WTC11 (cell line): Measurements from ENCODE around the gene PEAK1. TPM values are rescaled to one million over a fixed set of nuclear protein-coding genes. Genes with fewer than 3 reads are reported as not detected.

ENCODE experiments used
- ATAC-seq: fragments of 200-7000 bp; cut with Tn5 transposase; 2 replicates; pipeline ENCODE4 v1.10.0; 2021; ENCODE audit warnings: mild to moderate bottlenecking, moderate library complexity
- CTCF ChIA-PET: fragments of 300-600 bp; sonication (Branson Sonifier 250); formaldehyde crosslinking; loops from one replicate; lab custom pipeline; 2021; ENCODE audit warnings: antibody characterized with exemption; lab: Charles Lee
- POLR2A ChIA-PET: fragments of 350-600 bp; sonication (Branson Sonifier 250); formaldehyde crosslinking; loops from one replicate; lab custom pipeline; 2021; ENCODE audit warnings: antibody characterized with exemption; lab: Charles Lee
- DNase-seq: peaks from one replicate; pipeline ENCODE4 v3.0.0; 2021; ENCODE audit warnings: low spot score
- H3K27ac Mint-ChIP-seq: 2 replicates; pipeline ENCODE4 v1.8.0; 2021; ENCODE audit warnings: mixed read lengths
- H3K27me3 Mint-ChIP-seq: 2 replicates; pipeline ENCODE4 v1.8.0; 2021; ENCODE audit warnings: low read depth, mild to moderate bottlenecking, moderate library complexity, mixed read lengths
- H3K36me3 Mint-ChIP-seq: 2 replicates; pipeline ENCODE4 v1.8.0; 2021; ENCODE audit warnings: mixed read lengths
- H3K4me1 Mint-ChIP-seq: 2 replicates; pipeline ENCODE4 v1.8.0; 2022; ENCODE audit warnings: mixed read lengths
- H3K4me3 Mint-ChIP-seq: 2 replicates; pipeline ENCODE4 v1.8.0; 2021; ENCODE audit warnings: mild to moderate bottlenecking, moderate library complexity, mixed read lengths
- H3K9me3 Mint-ChIP-seq: 2 replicates; pipeline ENCODE4 v1.8.0; 2021; ENCODE audit warnings: mixed read lengths
- ATF1 ChIP-seq: sonication (generic); formaldehyde crosslinking; IDR thresholded peaks from 2 replicates; pipeline ENCODE4 v1.8.1; 2023; ENCODE audit warnings: mild to moderate bottlenecking, moderate library complexity, missing genetic modification reagents
- ERG ChIP-seq: fragments of 250-450 bp; sonication (Bioruptor Pico); IDR thresholded peaks from 2 replicates; pipeline ENCODE4 v1.8.0; 2021; ENCODE audit warnings: mild to moderate bottlenecking
- GRHL2 ChIP-seq: fragments of 250-450 bp; sonication (Bioruptor Pico); IDR thresholded peaks from 2 replicates; pipeline ENCODE4 v1.8.0; 2022; ENCODE audit warnings: mild to moderate bottlenecking, moderate library complexity; ENCODE audit not compliant: insufficient replicate concordance, severe bottlenecking
- IRF2 ChIP-seq: sonication (generic); formaldehyde crosslinking; IDR thresholded peaks from 2 replicates; pipeline ENCODE4 v1.8.0; 2022; ENCODE audit warnings: low read depth, missing genetic modification reagents, borderline replicate concordance
- MXD4 ChIP-seq: fragments of 250-450 bp; sonication (Bioruptor Pico); IDR thresholded peaks from 2 replicates; pipeline ENCODE4 v1.8.0; 2021; ENCODE audit warnings: mild to moderate bottlenecking, moderate library complexity, borderline replicate concordance
- NFYB ChIP-seq: sonication (generic); formaldehyde crosslinking; conservative IDR thresholded peaks from 2 replicates; pipeline ENCODE4 v1.8.0; 2022; ENCODE audit warnings: low read depth, missing genetic modification reagents
- RELA ChIP-seq: sonication (generic); formaldehyde crosslinking; IDR thresholded peaks from 2 replicates; pipeline ENCODE4 v1.8.1; 2022; ENCODE audit warnings: missing genetic modification reagents, mild to moderate bottlenecking, borderline replicate concordance
- SOX15 ChIP-seq: fragments of 250-450 bp; sonication (Bioruptor Pico); IDR thresholded peaks from 2 replicates; pipeline ENCODE4 v1.9.0; 2021; ENCODE audit warnings: mild to moderate bottlenecking
- SP1 ChIP-seq: sonication (generic); formaldehyde crosslinking; conservative IDR thresholded peaks from 2 replicates; pipeline ENCODE4 v1.8.1; 2022; ENCODE audit warnings: missing genetic modification reagents
- STAT6 ChIP-seq: sonication (generic); formaldehyde crosslinking; conservative IDR thresholded peaks from 2 replicates; pipeline ENCODE4 v1.8.1; 2023; ENCODE audit warnings: mild to moderate bottlenecking, low read depth, missing genetic modification reagents, moderate library complexity
- TCF7 ChIP-seq: sonication (generic); formaldehyde crosslinking; IDR thresholded peaks from 2 replicates; pipeline ENCODE4 v1.8.0; 2022; ENCODE audit warnings: mild to moderate bottlenecking, low read depth, missing genetic modification reagents, moderate library complexity
- TP53 ChIP-seq: sonication (generic); formaldehyde crosslinking; IDR thresholded peaks from 2 replicates; pipeline ENCODE4 v1.8.1; 2023; ENCODE audit warnings: mild to moderate bottlenecking, missing genetic modification reagents
- USF2 ChIP-seq: sonication (generic); formaldehyde crosslinking; IDR thresholded peaks from 2 replicates; pipeline ENCODE4 v1.8.1; 2023; ENCODE audit warnings: mild to moderate bottlenecking, missing genetic modification reagents, moderate library complexity
- ZNF671 ChIP-seq: fragments of 250-450 bp; sonication (Bioruptor Pico); IDR thresholded peaks from 2 replicates; pipeline ENCODE4 v1.8.0; 2021; ENCODE audit warnings: mild to moderate bottlenecking
- total RNA-seq: library from RNA; stranded (reverse); gene quantifications from 3 replicates; pipeline ENCODE4 v1.2.3, GENCODE V29; 2021
- TF ChIP-seq, protein P1 (sequence below): fragments of 250-450 bp; sonication (Bioruptor Pico); conservative IDR thresholded peaks from 2 replicates; pipeline ENCODE4 v1.9.0; 2021; ENCODE audit warnings: mild to moderate bottlenecking
- TF ChIP-seq, protein P2 (sequence below): sonication (generic); formaldehyde crosslinking; IDR thresholded peaks from 2 replicates; pipeline ENCODE4 v1.8.0; 2022; ENCODE audit warnings: mild to moderate bottlenecking, missing genetic modification reagents
- TF ChIP-seq, protein P3 (sequence below): sonication (generic); formaldehyde crosslinking; IDR thresholded peaks from 2 replicates; pipeline ENCODE4 v1.8.0; 2022; ENCODE audit warnings: mild to moderate bottlenecking, missing genetic modification reagents
- TF ChIP-seq, protein P4 (sequence below): fragments of 250-450 bp; sonication (Bioruptor Pico); IDR thresholded peaks from 2 replicates; pipeline ENCODE4 v1.9.0; 2021; ENCODE audit warnings: moderate library complexity, mild to moderate bottlenecking, inconsistent platforms, borderline replicate concordance

Gene PEAK1
- total RNA-seq, 1 experiment from 2014 or later, result 49.0 TPM

- Mint-ChIP-seq H3K9me3 (no peaks in the 10 kb centered on the region), H3K4me3 (no peak overlapping the region), H3K4me1 (peaks cover 12% of the 10 kb centered on the region), H3K27ac (no peak overlapping the region), H3K27me3 (no peaks in the 10 kb centered on the region), H3K36me3 (no peaks in the 10 kb centered on the region)
- ATAC-seq (no peak), DNase-seq (no peak)
- ChIA-PET CTCF (no interaction called here), POLR2A (no interaction called here)
- TF ChIP-seq, protein P1, sequence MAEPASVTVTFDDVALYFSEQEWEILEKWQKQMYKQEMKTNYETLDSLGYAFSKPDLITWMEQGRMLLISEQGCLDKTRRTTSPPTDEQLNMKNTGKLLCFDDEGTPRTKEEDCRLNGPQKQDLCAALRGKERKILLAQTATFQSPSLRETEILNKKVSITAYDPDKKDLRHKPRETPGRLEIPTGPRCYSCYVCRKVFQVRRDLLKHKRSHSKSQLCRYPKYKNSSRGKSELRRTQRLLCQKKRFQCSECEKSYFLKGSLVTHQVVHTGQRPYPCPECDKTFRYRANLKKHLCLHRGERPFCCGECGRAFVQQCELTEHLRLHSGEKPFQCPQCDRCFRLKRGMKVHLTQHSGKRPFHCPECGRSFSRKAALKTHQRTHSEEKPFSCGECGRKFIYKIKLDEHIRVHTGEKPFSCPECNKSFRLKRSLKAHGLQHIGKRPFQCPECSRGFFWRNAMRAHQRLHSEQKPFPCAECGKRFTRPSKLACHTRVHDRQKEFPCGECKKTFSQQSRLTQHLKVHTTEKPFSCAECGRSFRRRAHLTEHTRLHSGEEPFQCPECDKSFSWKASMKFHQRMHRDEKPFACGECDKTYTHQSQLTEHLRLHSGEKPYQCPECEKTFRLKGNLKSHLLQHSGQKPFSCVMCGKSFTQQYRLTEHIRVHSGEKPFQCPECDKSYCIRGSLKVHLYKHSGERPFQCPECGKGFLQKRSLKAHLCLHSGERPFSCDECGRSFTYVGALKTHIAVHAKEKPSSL, result no peak
- TF ChIP-seq SP1 (CRISPR knock-in tag), result no peak
- no peak for TF ChIP-seq STAT6 (CRISPR knock-in tag)
- TF ChIP-seq, protein P2, sequence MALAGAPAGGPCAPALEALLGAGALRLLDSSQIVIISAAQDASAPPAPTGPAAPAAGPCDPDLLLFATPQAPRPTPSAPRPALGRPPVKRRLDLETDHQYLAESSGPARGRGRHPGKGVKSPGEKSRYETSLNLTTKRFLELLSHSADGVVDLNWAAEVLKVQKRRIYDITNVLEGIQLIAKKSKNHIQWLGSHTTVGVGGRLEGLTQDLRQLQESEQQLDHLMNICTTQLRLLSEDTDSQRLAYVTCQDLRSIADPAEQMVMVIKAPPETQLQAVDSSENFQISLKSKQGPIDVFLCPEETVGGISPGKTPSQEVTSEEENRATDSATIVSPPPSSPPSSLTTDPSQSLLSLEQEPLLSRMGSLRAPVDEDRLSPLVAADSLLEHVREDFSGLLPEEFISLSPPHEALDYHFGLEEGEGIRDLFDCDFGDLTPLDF (CRISPR knock-in tag), result no peak
- no peak for TF ChIP-seq RELA (CRISPR knock-in tag)
- TF ChIP-seq SOX15 (CRISPR knock-in tag), result no peak
- TF ChIP-seq IRF2 (CRISPR knock-in tag), result no peak
- TF ChIP-seq ZNF671 (CRISPR knock-in tag), result no peak
- TF ChIP-seq NFYB (CRISPR knock-in tag), result no peak
- TF ChIP-seq GRHL2 (CRISPR knock-in tag), result no peak
- no peak for TF ChIP-seq ERG (CRISPR knock-in tag)
- no peak for TF ChIP-seq USF2 (CRISPR knock-in tag)
- TF ChIP-seq MXD4 (CRISPR knock-in tag), result no peak
- TF ChIP-seq TP53, result no peak
- TF ChIP-seq ATF1 (CRISPR knock-in tag), result no peak
- no peak for TF ChIP-seq TCF7 (CRISPR knock-in tag)
- TF ChIP-seq, protein P3, sequence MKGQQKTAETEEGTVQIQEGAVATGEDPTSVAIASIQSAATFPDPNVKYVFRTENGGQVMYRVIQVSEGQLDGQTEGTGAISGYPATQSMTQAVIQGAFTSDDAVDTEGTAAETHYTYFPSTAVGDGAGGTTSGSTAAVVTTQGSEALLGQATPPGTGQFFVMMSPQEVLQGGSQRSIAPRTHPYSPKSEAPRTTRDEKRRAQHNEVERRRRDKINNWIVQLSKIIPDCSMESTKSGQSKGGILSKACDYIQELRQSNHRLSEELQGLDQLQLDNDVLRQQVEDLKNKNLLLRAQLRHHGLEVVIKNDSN, result no peak
- TF ChIP-seq, protein P4, sequence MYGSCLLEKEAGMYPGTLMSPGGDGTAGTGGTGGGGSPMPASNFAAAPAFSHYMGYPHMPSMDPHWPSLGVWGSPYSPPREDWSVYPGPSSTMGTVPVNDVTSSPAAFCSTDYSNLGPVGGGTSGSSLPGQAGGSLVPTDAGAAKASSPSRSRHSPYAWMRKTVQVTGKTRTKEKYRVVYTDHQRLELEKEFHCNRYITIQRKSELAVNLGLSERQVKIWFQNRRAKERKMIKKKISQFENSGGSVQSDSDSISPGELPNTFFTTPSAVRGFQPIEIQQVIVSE (CRISPR knock-in tag), result no peak
These were observed 64.6 kb downstream of the PEAK1 start for GRCh38 chr15:77355321-77355720.
